Epithelial cell of esophagus (primary cell): ENCODE data around the gene DOCK3.
A peak's percentile ranks its signal among the peaks of the same experiment; 100 is the strongest.
"Not testable (repeated sequence)": the region's sequence is repeated elsewhere in the genome, so short reads cannot be mapped to it uniquely, and the experiment has no call there.

ENCODE experiments used
- DNase-seq: peaks from one replicate; pipeline ENCODE4 v3.0.0; 2010; ENCODE audit warnings: low read depth
- H3K4me3 ChIP-seq: 2 replicates; pipeline ENCODE4 v1.5.1; 2011; ENCODE audit warnings: mild to moderate bottlenecking, low read length, control low read depth
- TF ChIP-seq, protein P1 (sequence below): IDR thresholded peaks from 2 replicates; pipeline ENCODE4 v1.5.1; 2011; ENCODE audit warnings: low read depth, mild to moderate bottlenecking, low read length, control low read depth, inconsistent platforms; ENCODE audit not compliant: insufficient read depth; ENCODE audit errors: missing control alignments

The DOCK3 gene

DNA sequence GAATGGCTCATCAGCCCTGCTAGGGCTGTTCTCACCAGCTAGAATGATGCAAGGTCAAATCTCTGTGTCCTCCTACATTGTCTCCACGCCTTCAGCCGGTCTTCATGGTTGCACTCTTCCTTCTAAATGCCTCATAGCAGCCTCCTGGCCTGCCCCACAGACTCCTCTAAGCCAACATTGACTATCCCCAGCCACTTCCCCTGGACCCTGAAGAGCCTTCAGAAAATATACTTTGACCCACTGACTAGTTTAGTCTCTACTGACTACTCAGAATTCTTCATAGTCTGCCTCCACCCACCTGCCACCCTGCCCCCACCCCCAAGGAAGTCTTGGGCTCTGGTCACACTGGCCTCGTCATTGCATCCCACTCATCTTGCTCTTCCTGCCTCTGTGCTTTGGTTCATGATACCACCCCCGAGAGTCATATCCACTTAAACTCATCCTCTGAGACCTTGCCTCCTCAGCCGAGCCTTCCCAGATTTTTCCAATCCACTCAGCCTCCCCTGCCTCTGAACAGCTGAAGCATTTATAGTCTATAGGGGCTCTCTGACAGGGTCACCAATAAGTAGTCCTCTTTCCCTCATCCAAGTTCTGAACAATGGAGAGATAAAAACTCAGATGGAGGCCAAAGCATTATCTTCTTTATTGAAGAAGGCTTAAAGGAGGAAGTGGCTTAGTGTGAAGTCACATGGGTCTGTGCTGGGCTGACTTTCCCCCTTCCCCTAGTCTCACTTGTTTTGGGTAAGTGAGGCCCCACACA is 9.5 kb upstream of the DOCK3 start:
- DNase-seq: no peak
- TF ChIP-seq, protein P1, sequence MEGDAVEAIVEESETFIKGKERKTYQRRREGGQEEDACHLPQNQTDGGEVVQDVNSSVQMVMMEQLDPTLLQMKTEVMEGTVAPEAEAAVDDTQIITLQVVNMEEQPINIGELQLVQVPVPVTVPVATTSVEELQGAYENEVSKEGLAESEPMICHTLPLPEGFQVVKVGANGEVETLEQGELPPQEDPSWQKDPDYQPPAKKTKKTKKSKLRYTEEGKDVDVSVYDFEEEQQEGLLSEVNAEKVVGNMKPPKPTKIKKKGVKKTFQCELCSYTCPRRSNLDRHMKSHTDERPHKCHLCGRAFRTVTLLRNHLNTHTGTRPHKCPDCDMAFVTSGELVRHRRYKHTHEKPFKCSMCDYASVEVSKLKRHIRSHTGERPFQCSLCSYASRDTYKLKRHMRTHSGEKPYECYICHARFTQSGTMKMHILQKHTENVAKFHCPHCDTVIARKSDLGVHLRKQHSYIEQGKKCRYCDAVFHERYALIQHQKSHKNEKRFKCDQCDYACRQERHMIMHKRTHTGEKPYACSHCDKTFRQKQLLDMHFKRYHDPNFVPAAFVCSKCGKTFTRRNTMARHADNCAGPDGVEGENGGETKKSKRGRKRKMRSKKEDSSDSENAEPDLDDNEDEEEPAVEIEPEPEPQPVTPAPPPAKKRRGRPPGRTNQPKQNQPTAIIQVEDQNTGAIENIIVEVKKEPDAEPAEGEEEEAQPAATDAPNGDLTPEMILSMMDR: no peak
- H3K4me3 ChIP-seq: no peak overlapping the region

DNA sequence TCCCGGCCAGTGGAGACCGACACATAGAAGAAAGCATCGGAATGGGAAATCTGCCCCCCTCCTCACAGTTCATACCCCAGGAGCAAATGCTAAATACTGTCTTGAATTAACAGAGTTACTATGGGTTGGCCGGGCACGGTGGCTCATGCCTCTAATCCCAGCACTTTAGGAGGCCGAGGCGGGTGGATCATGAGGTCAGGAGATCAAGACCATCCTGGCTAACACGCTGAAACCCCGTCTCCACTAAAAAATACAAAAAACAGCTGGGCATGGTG is 8.9 kb upstream of the DOCK3 start:
- not testable (repeated sequence) for H3K4me3 ChIP-seq, DNase-seq

DNA sequence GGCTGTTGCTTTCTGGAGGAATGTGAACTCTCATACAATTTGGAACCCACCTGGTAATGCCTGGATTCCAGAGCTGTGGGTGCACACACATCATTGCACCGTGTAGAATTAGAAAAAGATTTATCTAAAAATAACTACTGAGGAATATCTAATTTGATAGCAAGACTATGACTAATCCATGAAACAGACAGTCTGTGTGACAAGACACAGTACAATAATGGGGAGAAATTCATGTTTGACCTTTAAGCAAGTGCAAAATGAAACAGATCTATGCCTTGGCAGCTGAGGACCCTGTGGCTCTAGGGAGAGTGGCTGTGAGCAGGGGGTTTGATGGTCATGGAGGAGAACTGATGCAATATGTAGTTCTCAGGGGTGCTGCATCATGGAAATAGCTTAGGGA is 7.9 kb upstream of the DOCK3 start:
- no peak for DNase-seq
- H3K4me3 ChIP-seq: no peak overlapping the region
- TF ChIP-seq, protein P1: no peak

DNA sequence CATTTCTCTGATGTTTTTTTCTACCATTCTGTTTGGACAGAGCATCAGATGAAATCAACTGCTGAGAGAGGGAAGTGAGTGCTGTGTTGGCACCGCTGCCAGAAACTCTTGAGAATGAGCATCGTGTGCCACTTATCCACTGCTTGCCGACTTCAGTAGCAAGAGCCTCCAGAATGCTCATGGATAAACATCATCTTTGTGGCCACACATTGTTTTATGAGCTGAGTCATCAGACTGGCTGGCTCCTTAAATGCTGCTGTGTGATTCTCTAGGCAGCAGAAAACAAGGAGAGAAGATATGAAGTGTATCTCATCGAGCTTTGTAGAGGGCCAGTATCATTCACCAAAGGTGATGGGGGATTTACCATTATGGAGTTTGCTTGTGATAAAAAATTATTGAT is 3.4 kb upstream of the DOCK3 start:
- DNase-seq: peak; percentile 56
- no peak overlapping the region for H3K4me3 ChIP-seq
- TF ChIP-seq, protein P1: no peak

DNA sequence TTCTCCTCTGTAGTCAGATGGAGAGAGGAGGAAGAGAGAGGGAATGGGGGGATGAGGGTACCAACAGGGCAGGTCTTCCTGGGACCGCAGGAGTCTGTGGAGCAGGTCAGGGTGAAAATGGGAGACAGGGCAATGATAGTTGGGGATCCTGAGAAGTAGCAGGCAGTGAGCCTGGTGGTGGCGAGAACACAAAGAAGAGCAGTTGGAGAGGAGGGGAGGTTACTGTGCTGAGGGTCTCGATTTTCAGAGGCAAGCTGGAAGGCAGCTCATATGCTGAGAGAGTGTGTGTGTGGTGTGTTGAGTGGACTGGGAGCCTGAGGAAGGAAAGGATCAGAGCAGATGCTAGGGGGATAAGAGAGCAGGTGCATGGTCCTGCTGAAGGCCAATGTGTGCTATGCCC is 2.1 kb upstream of the DOCK3 start:
- TF ChIP-seq, protein P1: no peak
- H3K4me3 ChIP-seq: no peak overlapping the region
- DNase-seq: no peak

DNA sequence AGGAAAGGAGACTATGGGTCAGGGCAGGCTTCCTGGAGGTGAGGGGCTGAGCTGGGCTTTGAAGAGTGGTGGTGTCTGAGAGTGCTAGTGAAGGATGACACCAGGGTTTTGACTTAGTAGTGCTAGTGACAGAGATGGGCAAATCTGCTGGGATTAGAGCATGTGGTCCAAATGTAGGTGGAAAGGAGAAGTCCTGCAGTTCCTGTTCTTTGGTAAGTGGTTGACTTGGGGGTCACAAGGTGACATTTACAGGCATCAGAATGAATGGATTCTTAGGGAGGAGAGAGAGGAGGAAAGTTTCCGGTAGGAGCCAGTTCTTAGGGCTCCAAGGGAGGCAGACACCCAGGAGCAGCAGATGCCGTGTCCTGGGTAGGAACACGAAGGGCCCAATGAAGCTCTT is 796 bp upstream of the DOCK3 start:
- DNase-seq: no peak
- TF ChIP-seq, protein P1: no peak
- no peak overlapping the region for H3K4me3 ChIP-seq

DNA sequence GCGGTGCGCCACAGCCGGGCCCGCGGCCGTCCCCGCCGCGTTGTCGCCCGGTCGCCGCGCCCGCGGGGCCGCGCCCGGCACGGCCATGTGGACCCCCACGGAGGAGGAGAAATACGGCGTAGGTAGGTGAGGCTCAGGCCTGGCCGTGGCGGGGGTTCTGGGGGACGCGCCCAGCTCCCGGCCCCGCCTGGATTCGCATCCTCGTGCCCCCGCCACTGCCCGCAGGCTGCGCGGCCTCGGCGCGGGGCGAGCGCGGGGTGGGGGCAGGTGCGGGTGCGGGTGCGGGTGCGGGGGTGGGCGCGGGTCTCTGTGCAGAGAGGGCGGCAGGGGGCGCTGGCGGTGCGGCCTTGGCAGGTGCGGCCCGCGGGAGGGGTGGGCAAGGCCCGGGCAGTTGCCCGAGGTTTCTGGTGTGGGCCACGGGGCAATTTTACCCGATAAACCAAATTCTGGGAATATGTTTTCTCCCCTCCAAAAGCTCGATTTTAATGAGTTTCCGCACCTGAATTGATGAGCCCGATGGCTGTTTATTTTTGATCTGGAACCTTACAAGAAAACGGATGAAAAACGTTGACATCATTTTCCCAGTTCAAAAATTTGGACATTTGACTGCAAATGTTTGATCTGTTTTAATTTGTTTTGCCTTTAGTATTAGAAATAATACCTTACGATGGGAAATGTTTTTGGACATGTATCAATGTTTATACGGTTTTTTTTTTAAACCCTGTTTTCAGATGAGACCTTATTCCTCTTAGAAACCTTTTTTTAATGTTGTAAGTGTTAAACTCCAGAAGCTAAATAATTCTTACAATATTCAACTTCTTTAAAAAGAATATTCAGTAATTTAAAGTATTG is 678 bp downstream of the DOCK3 start:
- DNase-seq: no peak
- H3K4me3 ChIP-seq: no peak overlapping the region
- TF ChIP-seq, protein P1: no peak
